Chondrocyte (in vitro differentiated cells): ENCODE data around the gene GALNTL6. TPM values are rescaled to one million over a fixed set of nuclear protein-coding genes. Genes with fewer than 3 reads are reported as not detected.

ENCODE experiments used
- DNase-seq: peaks from one replicate; pipeline ENCODE4 v3.0.0; 2021; ENCODE audit warnings: mixed read lengths, low spot score
- H3K27ac Mint-ChIP-seq: one replicate; pipeline ENCODE4 v1.8.0; 2021; ENCODE audit warnings: mild to moderate bottlenecking, moderate library complexity, mixed read lengths; ENCODE audit not compliant: unreplicated experiment
- H3K27me3 Mint-ChIP-seq: 2 replicates; pipeline ENCODE4 v1.8.0; 2021; ENCODE audit warnings: low read depth, mixed read lengths
- H3K36me3 Mint-ChIP-seq: 2 replicates; pipeline ENCODE4 v1.8.0; 2021; ENCODE audit warnings: low read depth, mixed read lengths
- H3K4me1 Mint-ChIP-seq: 2 replicates; pipeline ENCODE4 v1.8.0; 2021; ENCODE audit warnings: low read depth, mild to moderate bottlenecking, mixed read lengths
- H3K4me3 Mint-ChIP-seq: one replicate; pipeline ENCODE4 v1.8.0; 2021; ENCODE audit warnings: mild to moderate bottlenecking, moderate library complexity, mixed read lengths; ENCODE audit not compliant: unreplicated experiment
- H3K9me3 Mint-ChIP-seq: 2 replicates; pipeline ENCODE4 v1.8.0; 2021; ENCODE audit warnings: low read depth, mixed read lengths
- total RNA-seq: library from RNA; stranded (reverse); gene quantifications from 3 replicates; pipeline ENCODE4 v1.2.1, GENCODE V29; 2021
- TF ChIP-seq, protein P1 (sequence below): fragments of 200-600 bp; sonication (generic); IDR thresholded peaks from 2 replicates; pipeline ENCODE4 v1.5.0; 2021; ENCODE audit warnings: antibody characterized with exemption, mild to moderate bottlenecking, moderate library complexity

Gene GALNTL6
- total RNA-seq, 1 donor from 2014 or later, result not detected

DNA sequence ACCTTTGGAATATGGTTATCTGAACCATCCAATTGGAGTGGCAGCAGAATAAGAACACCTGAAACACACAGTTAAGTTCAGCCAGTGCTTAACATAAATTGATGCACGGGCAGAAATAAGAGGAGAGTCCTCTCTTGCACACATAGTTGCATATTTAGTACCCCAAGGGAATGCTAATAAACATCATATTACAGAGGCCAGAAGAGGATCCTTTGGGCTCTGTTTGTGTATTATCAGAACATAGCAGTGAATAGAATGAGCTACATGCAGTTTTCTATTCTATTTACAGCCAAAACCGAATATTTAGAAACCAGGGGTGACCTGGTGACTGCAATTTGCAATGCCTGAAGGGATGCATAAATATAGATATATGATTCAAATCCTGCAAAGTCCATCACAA is 1054.6 kb downstream of the GALNTL6 start:
- DNase-seq, result no peak
- H3K4me3 Mint-ChIP-seq, result no peak overlapping the region
- H3K27ac Mint-ChIP-seq, result no peak overlapping the region
- H3K27me3 Mint-ChIP-seq, result peaks cover 38% of the 10 kb centered on the region
- no peaks in the 10 kb centered on the region for H3K9me3 Mint-ChIP-seq
- TF ChIP-seq, protein P1, sequence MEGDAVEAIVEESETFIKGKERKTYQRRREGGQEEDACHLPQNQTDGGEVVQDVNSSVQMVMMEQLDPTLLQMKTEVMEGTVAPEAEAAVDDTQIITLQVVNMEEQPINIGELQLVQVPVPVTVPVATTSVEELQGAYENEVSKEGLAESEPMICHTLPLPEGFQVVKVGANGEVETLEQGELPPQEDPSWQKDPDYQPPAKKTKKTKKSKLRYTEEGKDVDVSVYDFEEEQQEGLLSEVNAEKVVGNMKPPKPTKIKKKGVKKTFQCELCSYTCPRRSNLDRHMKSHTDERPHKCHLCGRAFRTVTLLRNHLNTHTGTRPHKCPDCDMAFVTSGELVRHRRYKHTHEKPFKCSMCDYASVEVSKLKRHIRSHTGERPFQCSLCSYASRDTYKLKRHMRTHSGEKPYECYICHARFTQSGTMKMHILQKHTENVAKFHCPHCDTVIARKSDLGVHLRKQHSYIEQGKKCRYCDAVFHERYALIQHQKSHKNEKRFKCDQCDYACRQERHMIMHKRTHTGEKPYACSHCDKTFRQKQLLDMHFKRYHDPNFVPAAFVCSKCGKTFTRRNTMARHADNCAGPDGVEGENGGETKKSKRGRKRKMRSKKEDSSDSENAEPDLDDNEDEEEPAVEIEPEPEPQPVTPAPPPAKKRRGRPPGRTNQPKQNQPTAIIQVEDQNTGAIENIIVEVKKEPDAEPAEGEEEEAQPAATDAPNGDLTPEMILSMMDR, result no peak
- H3K4me1 Mint-ChIP-seq, result no peaks in the 10 kb centered on the region
- peaks cover 2% of the 10 kb centered on the region for H3K36me3 Mint-ChIP-seq

DNA sequence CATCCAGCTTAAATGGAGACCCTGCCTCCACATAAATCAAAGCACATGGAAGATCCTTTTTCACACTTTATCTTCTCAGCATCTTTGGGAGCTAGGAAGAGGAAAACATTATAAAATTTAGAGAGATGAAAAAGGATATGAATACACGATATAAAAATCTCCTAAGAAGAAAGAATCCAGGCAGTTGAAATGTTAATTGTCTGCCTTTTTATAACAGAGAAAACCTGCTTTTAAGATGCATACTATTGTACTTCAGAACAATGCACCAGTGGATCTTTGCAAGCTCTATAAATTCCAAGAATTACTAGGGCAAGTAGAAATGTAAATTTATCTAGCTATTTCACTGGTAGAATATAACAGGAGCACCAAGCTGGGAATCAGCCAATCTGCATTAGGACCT is 1055.1 kb downstream of the GALNTL6 start:
- TF ChIP-seq, protein P1, result no peak
- Mint-ChIP-seq H3K36me3 (peaks cover 2% of the 10 kb centered on the region), H3K9me3 (no peaks in the 10 kb centered on the region), H3K4me3 (no peak overlapping the region), H3K27me3 (peaks cover 39% of the 10 kb centered on the region), H3K4me1 (no peaks in the 10 kb centered on the region), H3K27ac (no peak overlapping the region)
- DNase-seq, result no peak

DNA sequence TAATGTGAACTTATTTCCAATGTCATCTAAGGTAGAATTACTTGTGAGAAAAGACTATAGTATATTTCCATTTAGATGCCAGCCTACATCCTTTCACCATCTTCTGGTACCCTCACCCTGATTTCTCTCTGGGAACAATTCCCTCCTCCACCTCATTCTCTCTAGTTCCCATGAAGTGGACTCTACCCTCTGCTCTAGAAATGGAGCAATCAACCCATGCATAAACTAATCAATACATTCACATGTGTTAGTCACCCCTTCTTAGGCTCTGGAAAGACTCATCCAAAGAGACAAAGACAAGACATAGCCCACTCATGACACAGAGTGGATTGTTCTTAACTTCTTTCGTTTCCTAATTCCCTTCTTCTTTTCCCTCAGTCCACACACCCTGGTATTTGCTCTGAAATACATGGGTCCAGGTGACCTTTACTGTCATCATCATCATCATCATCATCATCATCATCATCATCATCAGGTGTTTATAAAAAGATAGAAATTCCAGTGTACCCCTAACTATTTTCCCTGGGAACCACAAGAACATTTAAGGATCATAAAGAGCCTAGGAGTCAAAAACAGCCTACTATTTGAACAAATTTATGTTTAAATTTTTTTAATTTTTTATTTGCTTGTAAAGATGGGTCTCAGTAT is 1056.5 kb downstream of the GALNTL6 start:
- Mint-ChIP-seq H3K4me3 (no peak overlapping the region), H3K27me3 (peaks cover 35% of the 10 kb centered on the region), H3K9me3 (no peaks in the 10 kb centered on the region), H3K36me3 (no peaks in the 10 kb centered on the region), H3K27ac (no peak overlapping the region), H3K4me1 (no peaks in the 10 kb centered on the region)
- no peak for DNase-seq
- TF ChIP-seq, protein P1, result no peak

DNA sequence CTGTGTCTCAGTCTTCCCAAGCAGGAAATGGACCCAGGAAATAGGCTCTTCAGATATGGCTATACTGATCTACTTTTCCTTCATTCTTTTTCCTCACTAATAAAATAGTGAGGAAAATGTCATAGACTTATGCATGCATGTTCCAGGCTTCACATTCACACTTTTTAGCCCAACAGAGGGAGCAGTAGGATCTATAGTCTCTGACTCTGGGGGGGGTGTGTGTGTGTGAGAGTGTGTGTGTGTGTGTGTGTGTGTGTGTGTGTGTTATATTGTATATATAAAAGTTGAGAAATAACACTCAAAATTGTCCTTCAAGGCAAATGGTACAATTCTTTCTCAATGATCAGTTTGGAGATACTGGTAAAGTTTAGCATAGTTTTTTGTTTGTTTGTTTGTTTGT is 1058.2 kb downstream of the GALNTL6 start:
- Mint-ChIP-seq H3K27ac (no peak overlapping the region), H3K36me3 (no peaks in the 10 kb centered on the region), H3K4me1 (no peaks in the 10 kb centered on the region), H3K4me3 (no peak overlapping the region), H3K9me3 (no peaks in the 10 kb centered on the region), H3K27me3 (peaks cover 28% of the 10 kb centered on the region)
- no peak for DNase-seq
- TF ChIP-seq, protein P1, result no peak

DNA sequence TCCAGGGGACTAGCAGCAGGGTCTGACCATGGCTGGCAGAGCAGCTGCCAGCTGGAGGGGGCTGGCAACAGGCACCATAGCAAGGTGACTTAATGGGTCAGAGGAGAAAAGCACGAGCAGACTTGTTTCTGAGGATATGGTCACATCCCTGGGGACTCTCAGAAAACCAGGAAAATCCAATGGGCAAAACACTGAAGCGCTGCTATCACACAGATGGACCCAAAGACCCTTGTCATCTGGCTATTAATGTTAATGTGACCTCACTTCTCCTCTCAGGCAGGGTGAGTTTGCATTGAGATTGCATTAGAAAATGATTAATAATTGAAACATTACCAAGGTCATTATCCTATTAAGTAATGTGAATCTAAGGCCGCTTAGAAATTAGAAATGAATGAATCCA is 1061.7 kb downstream of the GALNTL6 start:
- no peak overlapping the region for H3K4me3 Mint-ChIP-seq
- no peaks in the 10 kb centered on the region for H3K4me1 Mint-ChIP-seq
- H3K9me3 Mint-ChIP-seq, result peaks cover 4% of the 10 kb centered on the region
- TF ChIP-seq, protein P1, result no peak
- H3K27ac Mint-ChIP-seq, result no peak overlapping the region
- DNase-seq, result no peak
- H3K36me3 Mint-ChIP-seq, result no peaks in the 10 kb centered on the region
- H3K27me3 Mint-ChIP-seq, result peaks cover 5% of the 10 kb centered on the region
